Right atrium auricular region (tissue), 2 donors: ENCODE results near the gene DHX57. TPM values are rescaled to one million over a fixed set of nuclear protein-coding genes. Genes with fewer than 3 reads are reported as not detected.

Experiments used
- DNase-seq: peaks from one replicate; pipeline ENCODE4 v3.0.0-alpha.2; 2019; ENCODE audit warnings: low spot score
- H3K27ac ChIP-seq, 2 donors: fragments of 200-600 bp; sonication (generic); 1 replicate in 1 of 2; 2 replicates in 1 of 2; pipeline ENCODE4 v1.5.1; 2016 to 2019
- H3K27me3 ChIP-seq, 2 donors: fragments of 200-600 bp; sonication (generic); one replicate each; pipeline versions ENCODE4 v1.5.1 to v1.6.0; 2017 to 2019
- H3K36me3 ChIP-seq: fragments of 200-600 bp; sonication (generic); one replicate; pipeline ENCODE4 v1.5.1; 2016
- H3K4me1 ChIP-seq, 2 donors: fragments of 200-600 bp; sonication (generic); one replicate each; pipeline versions ENCODE4 v1.5.1 to v1.6.0; 2017 to 2019
- H3K4me3 ChIP-seq, 2 donors: fragments of 200-600 bp; sonication (generic); 1 replicate in 1 of 2; 2 replicates in 1 of 2; pipeline ENCODE4 v1.5.1; 2017 to 2019; ENCODE audit warnings: mild to moderate bottlenecking in 1 of 2, moderate library complexity in 1 of 2
- H3K9me3 ChIP-seq, 2 donors: fragments of 200-600 bp; sonication (generic); one replicate each; pipeline ENCODE4 v1.5.1; 2019
- CTCF ChIP-seq, 2 donors: fragments of 200-600 bp; sonication (generic); IDR thresholded peaks; one replicate each; pipeline ENCODE4 v1.5.1; 2019; ENCODE audit warnings: antibody characterized with exemption in 2 of 2
- total RNA-seq, 2 donors: library from RNA; depleted of rRNA; stranded (reverse); fragments of >200 nt; gene quantifications; one replicate each; pipeline ENCODE4 v1.1.0, GENCODE V29; 2016

The DHX57 gene
- total RNA-seq, 2 donors from 2014 or later: 6.9 to 7.2 TPM

DNA sequence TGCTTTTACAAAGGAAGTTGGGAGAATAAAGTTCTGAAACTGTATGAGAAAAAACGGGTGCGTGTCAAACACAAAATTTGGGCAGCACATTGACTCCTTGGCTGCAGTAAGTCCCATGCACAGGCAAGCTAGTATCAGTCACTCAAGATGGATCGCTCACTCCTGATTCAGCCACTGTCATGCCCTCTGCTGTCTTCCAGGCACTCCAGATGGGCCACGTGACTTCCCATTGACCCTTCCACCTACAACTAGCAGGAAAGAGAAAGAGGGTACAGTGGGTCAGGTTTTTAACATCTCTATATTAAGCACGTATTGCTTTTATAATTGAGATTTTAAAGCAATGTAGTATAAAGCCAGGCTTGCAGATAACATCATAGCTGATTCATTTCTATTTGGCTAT lies 22.5 kb upstream of the DHX57 start:
- H3K36me3 ChIP-seq: no peaks in the 10 kb centered on the region
- no peak overlapping the region for H3K4me3 ChIP-seq
- H3K27me3 ChIP-seq: no peaks in the 10 kb centered on the region
- H3K27ac ChIP-seq: no peak overlapping the region
- H3K4me1 ChIP-seq: no peaks in the 10 kb centered on the region
- no peaks in the 10 kb centered on the region for H3K9me3 ChIP-seq
- TF ChIP-seq CTCF (IDR thresholded peaks at IDR 0.05): no peak
- no peak for DNase-seq

GRCh38 chr2:38892819-38893218 lies 17.1 kb upstream of the DHX57 start:
- Histone ChIP-seq H3K27ac (no peak overlapping the region), H3K4me1 (no peaks in the 10 kb centered on the region), H3K27me3 (no peaks in the 10 kb centered on the region), H3K4me3 (no peak overlapping the region), H3K36me3 (no peaks in the 10 kb centered on the region), H3K9me3 (no peaks in the 10 kb centered on the region)
- TF ChIP-seq CTCF (IDR thresholded peaks at IDR 0.05): no peak
- DNase-seq: no peak

DNA sequence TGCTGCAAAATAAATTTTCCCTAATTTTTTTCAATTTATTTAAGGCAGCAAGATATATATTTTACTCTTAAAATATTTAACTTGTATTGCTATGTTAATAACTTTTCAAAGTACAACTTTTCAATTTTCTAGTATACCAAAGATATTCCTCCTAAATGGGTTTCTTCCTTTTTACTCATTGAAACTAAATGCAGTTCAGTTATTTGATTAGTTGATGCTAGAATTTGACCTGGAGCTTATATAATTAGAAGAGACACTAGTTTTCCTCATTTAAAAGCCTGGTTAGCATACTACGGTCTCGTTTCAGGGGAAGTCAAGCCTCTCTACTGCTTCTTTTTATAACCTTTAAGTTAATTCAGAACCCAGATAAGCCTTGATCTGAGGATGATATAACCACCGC lies 13.8 kb upstream of the DHX57 start, which contains the start of gene ARHGEF33:
TSS of gene ARHGEF33 (plus strand) at position 301 of the 400 bp plus-strand sequence. CDS start 29,573 bp downstream, outside the sequence.
- no peaks in the 10 kb centered on the region for H3K4me1 ChIP-seq
- H3K27me3 ChIP-seq: no peaks in the 10 kb centered on the region

GRCh38 chr2:38889045-38889444 lies 13.3 kb upstream of the DHX57 start:
- Histone ChIP-seq H3K4me1 (no peaks in the 10 kb centered on the region), H3K27ac (no peak overlapping the region), H3K9me3 (no peaks in the 10 kb centered on the region), H3K4me3 (no peak overlapping the region), H3K27me3 (no peaks in the 10 kb centered on the region), H3K36me3 (no peaks in the 10 kb centered on the region)
- no peak for DNase-seq
- TF ChIP-seq CTCF (IDR thresholded peaks at IDR 0.05): no peak

More for the DNA sequence above, 13.8 kb upstream of the DHX57 start, which contains the start of gene ARHGEF33:
- H3K27ac ChIP-seq: no peak within 1 kb of the TSS
- no peak for TF ChIP-seq CTCF (IDR thresholded peaks at IDR 0.05)
- H3K4me3 ChIP-seq: no peak within 1 kb of the TSS
- no peaks in the 10 kb centered on the region for H3K9me3 ChIP-seq
- no peaks in the 10 kb centered on the region for H3K36me3 ChIP-seq
- DNase-seq: no peak

- Histone ChIP-seq H3K27me3 (no peaks in the 10 kb centered on the region), H3K36me3 (no peaks in the 10 kb centered on the region), H3K27ac (no peak overlapping the region), H3K9me3 (no peaks in the 10 kb centered on the region), H3K4me1 (no peaks in the 10 kb centered on the region), H3K4me3 (no peak overlapping the region)
- DNase-seq: no peak
- TF ChIP-seq CTCF (IDR thresholded peaks at IDR 0.05): no peak
These were observed 12.3 kb upstream of the DHX57 start for GRCh38 chr2:38887902-38888554.

DNA sequence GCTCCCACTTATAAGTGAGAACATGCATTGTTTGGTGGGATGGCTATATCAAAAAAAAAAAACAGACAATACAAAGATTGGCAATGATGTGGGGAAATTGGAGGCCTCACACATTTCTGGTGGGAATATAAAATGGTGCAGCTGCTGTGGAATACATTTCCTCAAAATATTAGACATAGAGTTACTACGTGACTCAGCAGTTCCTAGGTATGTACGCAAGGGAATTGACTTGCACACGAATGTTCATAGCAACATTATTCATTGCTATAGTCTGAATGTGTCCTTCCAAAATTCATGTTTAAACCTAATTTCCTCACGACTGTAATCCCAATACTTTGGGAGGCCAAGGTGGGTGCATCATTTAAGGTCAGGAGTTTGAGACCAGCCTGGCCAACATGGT lies 11.6 kb upstream of the DHX57 start:
- Histone ChIP-seq H3K36me3 (no peaks in the 10 kb centered on the region), H3K27ac (no peak overlapping the region), H3K4me1 (no peaks in the 10 kb centered on the region), H3K9me3 (no peaks in the 10 kb centered on the region), H3K4me3 (no peak overlapping the region), H3K27me3 (no peaks in the 10 kb centered on the region)
- DNase-seq: no peak
- TF ChIP-seq CTCF (IDR thresholded peaks at IDR 0.05): no peak
